Uterus (tissue), 4 donors: ENCODE data around the gene JAM3. TPM values are rescaled to one million over a fixed set of nuclear protein-coding genes. Genes with fewer than 3 reads are reported as not detected.
A peak's percentile ranks its signal among the peaks of the same experiment; 100 is the strongest.

ENCODE experiments used
- DNase-seq, 2 donors: peaks; one replicate each; pipeline ENCODE4 v3.0.0-alpha.2; 2019 to 2020
- H3K27ac ChIP-seq, 2 donors: fragments of 200-600 bp; sonication (generic); 1 replicate in 1 of 2; 2 replicates in 1 of 2; pipeline ENCODE4 v1.5.1; 2016 to 2018
- H3K27me3 ChIP-seq, 2 donors: fragments of 200-600 bp; sonication (generic); one replicate each; pipeline ENCODE4 v1.5.1; 2018 to 2019; ENCODE audit warnings: control low read depth in 1 of 2
- H3K36me3 ChIP-seq, 2 donors: fragments of 200-600 bp; sonication (generic); one replicate each; pipeline ENCODE4 v1.5.1; 2019; ENCODE audit warnings: control low read depth in 1 of 2
- H3K4me1 ChIP-seq, 2 donors: fragments of 200-600 bp; sonication (generic); one replicate each; pipeline ENCODE4 v1.5.1; 2018 to 2019; ENCODE audit warnings: control low read depth in 1 of 2
- H3K4me3 ChIP-seq, 2 donors: fragments of 200-600 bp; sonication (generic); 1 replicate in 1 of 2; 2 replicates in 1 of 2; pipeline ENCODE4 v1.5.1; 2018 to 2019; ENCODE audit warnings: mild to moderate bottlenecking in 1 of 2
- H3K9me3 ChIP-seq, 2 donors: fragments of 200-600 bp; sonication (generic); one replicate each; pipeline ENCODE4 v1.5.1; 2019; ENCODE audit warnings: control low read depth in 1 of 2
- CTCF ChIP-seq, 4 experiments: fragments of 200-600 bp in 2 of 4; fragments of 450-650 bp in 2 of 4; sonication (generic) in 2 of 4; IDR thresholded peaks; one replicate each; pipeline ENCODE4 v1.5.1; 2016 to 2019; ENCODE audit warnings: antibody characterized with exemption in 4 of 4, mild to moderate bottlenecking in 2 of 4, moderate library complexity in 1 of 4
- POLR2A ChIP-seq, 2 donors: fragments of 450-650 bp; IDR thresholded peaks; one replicate each; pipeline ENCODE4 v1.6.1; 2016; ENCODE audit warnings: antibody characterized with exemption in 2 of 2, mild to moderate bottlenecking in 1 of 2, moderate library complexity in 1 of 2
- intact Hi-C: fragments of 100-400 bp; cut with DNase I; formaldehyde crosslinking; loops from one replicate; pipeline ENCODE4 v1.15.1; 2023; ENCODE audit warnings: low total_unique reads
- total RNA-seq, 4 donors: library from RNA; depleted of rRNA in 3 of 4; stranded (reverse); fragments of >200 nt in 3 of 4; gene quantifications; one replicate each; pipeline versions ENCODE4 v1.1.0 to v1.2.4, GENCODE V29; 2014 to 2023
- donor health status: DM: yes; HTN: yes; CAD: no.

JAM3 gene
- total RNA-seq, 4 donors from 2014 or later, result 51.7 to 86.7 (median 68.1) TPM

- peaks cover 10 to 16% of the 10 kb centered on the region in 2 donors for H3K4me1 ChIP-seq
- TF ChIP-seq CTCF (IDR thresholded peaks at IDR 0.05), result no peak
- no peak for TF ChIP-seq POLR2A (IDR thresholded peaks at IDR 0.05)
- no peaks in the 10 kb centered on the region for H3K36me3 ChIP-seq
- DNase-seq, result peak in 1 of 2 donors; percentile 62
- no peaks in the 10 kb centered on the region for H3K9me3 ChIP-seq
- intact Hi-C loops, result loop anchor here (10.0 kb wide), 1 partner anchor 84 kb away; the partner anchor contains the start of gene IGSF9B
- H3K27me3 ChIP-seq, result no peaks in the 10 kb centered on the region
- no peak overlapping the region for H3K4me3 ChIP-seq
- H3K27ac ChIP-seq, result peak overlapping the region; percentile 84 to 99
Measured at GRCh38 chr11:134038897-134039470, 29.9 kb upstream of the JAM3 start.

DNA sequence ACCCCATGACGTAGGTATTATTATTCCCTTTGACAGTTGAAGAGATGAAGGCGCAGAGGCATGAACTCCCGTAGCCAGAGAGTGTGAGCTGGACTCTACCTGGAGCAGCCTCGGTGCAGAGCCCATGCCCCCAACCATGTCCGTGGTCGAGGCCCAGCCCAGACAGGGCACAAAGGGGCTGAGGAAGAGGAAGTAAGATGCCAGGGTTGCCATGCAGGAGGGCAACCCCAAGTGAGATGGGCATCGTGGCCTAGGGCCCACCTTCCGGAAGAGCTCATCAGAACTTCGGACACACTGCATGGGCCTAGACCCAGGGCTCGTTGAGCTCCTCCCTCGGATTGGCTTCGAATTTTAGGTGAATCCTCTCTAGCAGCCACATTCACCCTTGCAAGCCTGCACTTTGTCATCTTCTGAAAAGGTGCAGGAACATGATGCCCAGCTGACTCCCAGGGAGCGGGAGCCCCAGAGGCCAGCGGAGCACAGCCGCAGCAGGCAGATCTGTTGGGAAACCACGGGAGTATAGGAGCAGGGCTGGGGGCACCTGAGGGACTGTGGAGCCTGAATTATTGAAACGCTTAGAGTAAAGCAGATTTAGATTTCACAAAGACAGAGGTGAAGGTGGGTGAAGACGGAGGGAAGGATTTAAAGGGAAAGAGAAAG lies 29.0 kb upstream of the JAM3 start:
- H3K4me1 ChIP-seq, result peaks cover 10 to 16% of the 10 kb centered on the region in 2 donors
- TF ChIP-seq CTCF (IDR thresholded peaks at IDR 0.05) (no peak), POLR2A (IDR thresholded peaks at IDR 0.05) (no peak)
- peak overlapping the region; percentile 84 to 99 for H3K27ac ChIP-seq
- no peaks in the 10 kb centered on the region for H3K9me3 ChIP-seq
- H3K36me3 ChIP-seq, result no peaks in the 10 kb centered on the region
- no peaks in the 10 kb centered on the region for H3K27me3 ChIP-seq
- no peak for DNase-seq
- H3K4me3 ChIP-seq, result no peak overlapping the region
- intact Hi-C loops, result loop anchor here (10.0 kb wide), 1 partner anchor 85 kb away; the partner anchor contains the start of gene IGSF9B

DNA sequence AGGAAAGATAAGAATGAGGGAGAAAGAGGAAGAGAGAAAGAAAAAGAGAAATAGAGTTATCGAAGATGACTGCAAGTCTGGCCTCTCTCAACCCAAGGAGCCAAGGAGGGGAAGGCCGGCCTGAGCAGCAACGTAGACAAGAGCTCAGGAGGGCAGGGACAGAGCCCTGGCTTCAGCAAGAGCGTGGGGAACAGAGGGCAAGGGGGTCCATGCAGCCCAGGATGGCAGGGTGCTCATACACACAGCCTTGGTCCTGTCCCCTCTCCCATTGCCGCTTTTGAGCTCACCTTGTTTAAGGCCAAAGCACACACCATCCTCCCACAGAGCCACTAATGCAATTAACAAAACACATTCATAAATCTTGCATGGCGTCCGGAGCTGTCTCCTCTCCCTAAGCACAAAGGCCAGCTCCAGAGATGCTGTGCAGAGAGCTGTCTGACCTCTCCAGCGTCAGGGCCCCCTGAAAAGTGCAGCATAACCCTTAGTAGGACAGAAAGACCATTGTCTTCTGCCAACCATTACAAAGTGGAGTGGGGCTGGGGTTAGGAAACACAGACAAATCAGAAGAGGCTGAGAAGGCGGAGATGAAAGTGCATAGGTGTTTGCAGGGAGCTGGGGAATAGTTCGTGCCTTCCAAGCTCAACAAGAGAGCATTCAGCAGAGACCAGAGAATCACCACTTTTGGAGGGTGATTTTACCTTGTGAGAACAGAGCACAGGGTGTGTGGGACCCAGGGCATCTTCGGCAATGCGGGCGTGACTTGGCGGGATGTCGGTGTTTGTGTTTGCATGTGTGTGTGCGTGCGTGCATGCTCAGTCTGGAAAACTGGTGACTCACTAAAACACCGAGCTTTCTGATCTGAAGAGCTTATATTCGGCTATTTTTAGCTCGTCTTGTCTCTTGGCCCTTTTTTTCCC lies 28.2 kb upstream of the JAM3 start:
- peaks cover 10 to 16% of the 10 kb centered on the region in 2 donors for H3K4me1 ChIP-seq
- no peak overlapping the region for H3K4me3 ChIP-seq
- peak overlapping the region; percentile 84 to 99 for H3K27ac ChIP-seq
- H3K36me3 ChIP-seq, result no peaks in the 10 kb centered on the region
- no peaks in the 10 kb centered on the region for H3K9me3 ChIP-seq
- TF ChIP-seq POLR2A (IDR thresholded peaks at IDR 0.05), result no peak
- TF ChIP-seq CTCF (IDR thresholded peaks at IDR 0.05), result no peak
- intact Hi-C loops, result no loop called here
- H3K27me3 ChIP-seq, result no peaks in the 10 kb centered on the region
- DNase-seq, result peak; percentile 72 to 78

DNA sequence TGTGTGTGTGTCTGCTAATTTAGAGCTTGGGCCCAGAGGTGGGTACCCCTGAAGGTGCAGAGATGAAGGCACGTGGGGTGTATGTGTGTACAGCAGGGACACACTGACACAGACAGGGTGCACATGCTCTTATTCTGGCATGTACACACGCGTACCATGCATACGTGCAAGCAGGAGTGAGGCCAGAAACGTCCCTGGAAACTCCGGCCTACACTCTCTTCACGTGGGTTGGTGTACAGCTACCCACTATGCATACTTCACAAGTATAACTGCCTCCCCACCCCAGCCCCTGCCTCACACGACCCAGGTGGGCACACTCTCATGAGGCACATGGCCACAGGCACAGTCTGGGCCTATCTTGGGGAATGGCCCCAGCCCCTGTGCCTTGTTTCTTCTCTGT lies 27.5 kb upstream of the JAM3 start:
- Histone ChIP-seq H3K27ac (peak overlapping the region; percentile 84 to 99), H3K9me3 (no peaks in the 10 kb centered on the region), H3K4me3 (no peak overlapping the region), H3K4me1 (peaks cover 10 to 16% of the 10 kb centered on the region in 2 donors), H3K36me3 (no peaks in the 10 kb centered on the region), H3K27me3 (no peaks in the 10 kb centered on the region)
- TF ChIP-seq POLR2A (IDR thresholded peaks at IDR 0.05), result no peak
- TF ChIP-seq CTCF (IDR thresholded peaks at IDR 0.05), result no peak
- no peak for DNase-seq
- intact Hi-C loops, result no loop called here
